ENCODE data around the gene SETBP1. TPM values are rescaled to one million over a fixed set of nuclear protein-coding genes. Genes with fewer than 3 reads are reported as not detected.

The SETBP1 gene
- total and polyA plus RNA-seq, 2 of the 8 experiments (the other 6 are each of a cell fraction or from before 2014, with no cell fraction given), result 2.0 to 6.5 TPM

DNA sequence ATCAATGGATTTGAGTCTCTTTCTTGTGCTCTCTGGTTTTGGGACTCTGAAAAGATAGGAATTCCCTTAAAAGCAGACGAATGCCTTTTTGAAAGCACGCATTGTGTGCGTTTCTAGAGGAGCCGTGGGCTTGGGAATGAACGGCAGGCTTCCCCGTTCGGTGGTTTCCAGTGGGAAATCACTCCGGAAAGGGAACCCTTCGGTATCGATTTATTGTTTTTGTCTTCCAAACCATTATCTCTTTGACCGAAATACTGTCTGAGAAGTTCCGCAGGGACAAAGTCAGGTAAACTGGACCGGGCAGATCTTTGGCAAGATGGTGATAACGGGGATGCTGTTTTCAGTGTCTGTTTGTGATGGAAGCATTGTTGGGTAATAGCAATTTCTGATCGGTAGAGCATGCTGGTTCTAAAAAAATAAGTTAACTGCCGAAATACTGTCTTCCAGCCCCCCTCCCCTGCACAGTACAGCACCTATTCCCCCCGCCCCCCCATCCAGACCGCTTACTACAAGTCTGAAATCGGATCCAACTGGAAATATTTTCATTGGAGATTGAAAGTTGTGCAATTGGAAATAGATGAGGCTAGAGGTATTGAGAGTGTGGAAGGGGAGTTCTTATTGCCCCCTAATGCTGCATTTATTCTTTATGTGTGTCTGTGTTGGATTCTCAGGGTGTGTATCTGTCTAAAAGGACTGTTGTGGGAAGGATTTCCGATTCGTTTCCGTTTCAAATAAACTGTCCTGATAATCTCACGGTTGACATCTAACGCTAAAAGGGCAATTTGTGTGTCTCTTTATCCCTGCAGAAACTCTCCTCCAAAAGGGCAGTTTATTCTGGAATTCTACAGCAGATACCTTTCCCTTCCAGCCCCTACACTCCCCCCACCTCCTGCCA, 635 bp downstream of the SETBP1 start:
- Histone ChIP-seq H3K56ac (replicated peaks; ENCODE audit: insufficient read length, low read depth, low read length) (no peak overlapping the region), H3K9me3 (ENCODE audit: insufficient read depth in 2 of 2, low read depth in 1 of 2, low read length in 1 of 2) (no peaks in the 10 kb centered on the region), H2AK5ac (ENCODE audit: low read depth, low read length) (no peak overlapping the region), H4K5ac (ENCODE audit: insufficient read length, low read depth, low read length) (no peak overlapping the region), H3K27me3 (replicated peaks in 1 of 4; ENCODE audit: control insufficient read depth in 3 of 4, extremely low read depth in 1 of 4, insufficient read depth in 3 of 4, low read length in 3 of 4) (peaks cover 0 to 11% (median 8%) of the 10 kb centered on the region in 4 experiments; a peak in 5 of 7 replicates), H3K79me2 (ENCODE audit: control insufficient read depth in 1 of 2, insufficient read depth in 2 of 2, low read length in 2 of 2) (peaks cover 0 to 18% of the 10 kb centered on the region in 2 experiments; a peak in 3 of 4 replicates), H3K36me3 (ENCODE audit: control insufficient read depth in 2 of 4, insufficient read depth in 4 of 4, low read length in 3 of 4) (no peaks in the 10 kb centered on the region), H2BK120ac (replicated peaks; ENCODE audit: low read depth, low read length) (no peak overlapping the region), H3K23me2 (ENCODE audit: low read depth, low read length) (peaks cover 14% of the 10 kb centered on the region), H3K4ac (replicated peaks; ENCODE audit: insufficient read length, low read depth, low read length) (no peak overlapping the region), H3K27ac (ENCODE audit: low read depth, low read length) (no peak overlapping the region), H4K8ac (ENCODE audit: extremely low read depth, insufficient read depth, low read length) (no peak overlapping the region), H4K91ac (replicated peaks; ENCODE audit: insufficient read length, low read length) (no peak overlapping the region), H3K18ac (ENCODE audit: extremely low read depth, low read length) (no peak overlapping the region), H3K79me1 (ENCODE audit: low read depth, low read length) (no peaks in the 10 kb centered on the region), H2AFZ (ENCODE audit: low read length) (0 out of 2 replicates have a peak overlapping the region, but pooled peaks have one; percentile 20), H3K4me3 (ENCODE audit: extremely low read depth in 1 of 4, insufficient read depth in 2 of 4, low read depth in 3 of 4, low read length in 4 of 4) (peak overlapping the region; percentile 61 to 93 (median 75)), H3K9ac (replicated peaks in 1 of 4; ENCODE audit: extremely low read depth in 1 of 4, low read depth in 3 of 4, low read length in 3 of 4) (peak overlapping the region in 1 of 4 experiments; percentile 28; a peak in 1 of 7 replicates), H3K4me1 (replicated peaks in 1 of 4; ENCODE audit: control insufficient read depth in 3 of 4, insufficient read depth in 4 of 4, low read length in 3 of 4) (peaks cover 4 to 20% (median 9%) of the 10 kb centered on the region in 4 experiments; a peak in 5 of 7 replicates), H2BK12ac (ENCODE audit: low read depth, low read length) (0 out of 2 replicates have a peak overlapping the region, but pooled peaks have one; percentile 17), H3K4me2 (ENCODE audit: insufficient read depth in 1 of 2, low read depth in 2 of 2, low read length in 2 of 2) (peak overlapping the region; percentile 81 to 97), H2BK20ac (ENCODE audit: low read length) (no peak overlapping the region), H3K14ac (ENCODE audit: insufficient read length) (no peak overlapping the region), H3K23ac (ENCODE audit: insufficient read length) (no peak overlapping the region), H4K20me1 (replicated peaks in 1 of 2; ENCODE audit: control insufficient read depth in 1 of 2, insufficient read depth in 2 of 2, low read length in 2 of 2) (peaks cover 0 to 3% of the 10 kb centered on the region in 2 experiments), H2BK5ac (ENCODE audit: low read depth, low read length) (no peak overlapping the region), H2BK15ac (ENCODE audit: low read length) (no peak overlapping the region)
- no peak for FAIRE-seq
- POLR2A ChIA-PET (ENCODE audit: partially characterized antibody), result no interaction called here
- CTCF ChIA-PET (ENCODE audit: partially characterized antibody), result interaction anchor here (0.6 to 0.9 kb wide), 3 partner anchors 10 to 30 kb away, joined by 3 read pairs; no protein-coding TSS in a partner anchor
- no peak for DNase-seq (ENCODE audit: low read depth in 1 of 2, low spot score in 2 of 2)
- 9% methylated on average over 21 of the region's 24 CpGs; no CpG with 5 or more reads in 1 of the 2 experiments for WGBS, 2 experiments (ENCODE audit: extremely low coverage in 1 of 2, insufficient coverage in 1 of 2, insufficient read length in 1 of 2, insufficient replicate concordance in 2 of 2, low coverage in 1 of 2, low lambda C conversion rate in 2 of 2, missing lambda C conversion rate in 1 of 2)
- TF ChIP-seq CHD1 (IDR thresholded peaks at IDR 0.05; ENCODE audit: low read depth, low read length), result no peak
- TF ChIP-seq ZNF274 (IDR thresholded peaks at IDR 0.05; ENCODE audit: borderline replicate concordance, extremely low read depth, low read length), result no peak
- no peak for TF ChIP-seq BCL11A (IDR thresholded peaks at IDR 0.05; ENCODE audit: low read depth in 2 of 2, low read length in 2 of 2)
- no peak for TF ChIP-seq RBBP5 (IDR thresholded peaks at IDR 0.05; ENCODE audit: borderline replicate concordance, low read depth, low read length)
- TF ChIP-seq POLR2AphosphoS5 (IDR thresholded peaks at IDR 0.05; ENCODE audit: low read depth, low read length), result no peak
- TF ChIP-seq, protein P1, sequence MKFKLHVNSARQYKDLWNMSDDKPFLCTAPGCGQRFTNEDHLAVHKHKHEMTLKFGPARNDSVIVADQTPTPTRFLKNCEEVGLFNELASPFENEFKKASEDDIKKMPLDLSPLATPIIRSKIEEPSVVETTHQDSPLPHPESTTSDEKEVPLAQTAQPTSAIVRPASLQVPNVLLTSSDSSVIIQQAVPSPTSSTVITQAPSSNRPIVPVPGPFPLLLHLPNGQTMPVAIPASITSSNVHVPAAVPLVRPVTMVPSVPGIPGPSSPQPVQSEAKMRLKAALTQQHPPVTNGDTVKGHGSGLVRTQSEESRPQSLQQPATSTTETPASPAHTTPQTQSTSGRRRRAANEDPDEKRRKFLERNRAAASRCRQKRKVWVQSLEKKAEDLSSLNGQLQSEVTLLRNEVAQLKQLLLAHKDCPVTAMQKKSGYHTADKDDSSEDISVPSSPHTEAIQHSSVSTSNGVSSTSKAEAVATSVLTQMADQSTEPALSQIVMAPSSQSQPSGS (IDR thresholded peaks at IDR 0.05; ENCODE audit: low read length), result no peak
- 0 out of 2 replicates have a peak, but pooled peaks have one; percentile 10 for TF ChIP-seq SUZ12 (IDR thresholded peaks at IDR 0.05; ENCODE audit: low read length)
- no peak for TF ChIP-seq SIN3A (conservative IDR thresholded peaks at IDR 0.05 in 1 of 2, IDR thresholded peaks at IDR 0.05 in 1 of 2; ENCODE audit: low read depth in 1 of 2, low read length in 2 of 2)

All from H1 (cell line).